A204.1 (cell line): ENCODE measurements around the gene ZBTB48.
"Not testable (repeated sequence)": the region's sequence is repeated elsewhere in the genome, so short reads cannot be mapped to it uniquely, and the experiment has no call there.

Source experiments
- FAIRE-seq: peaks from 2 replicates; lab custom pipeline; 2012; peaks lifted over from hg19 to GRCh38; lab: Jason Lieb, UNC

The ZBTB48 gene

GRCh38 chr1:6635910-6636760, 56.3 kb downstream of the ZBTB48 start:
- no peak for FAIRE-seq

- FAIRE-seq, result not testable (repeated sequence)
Measured at GRCh38 chr1:6636778-6637177, 57.0 kb downstream of the ZBTB48 start.

DNA sequence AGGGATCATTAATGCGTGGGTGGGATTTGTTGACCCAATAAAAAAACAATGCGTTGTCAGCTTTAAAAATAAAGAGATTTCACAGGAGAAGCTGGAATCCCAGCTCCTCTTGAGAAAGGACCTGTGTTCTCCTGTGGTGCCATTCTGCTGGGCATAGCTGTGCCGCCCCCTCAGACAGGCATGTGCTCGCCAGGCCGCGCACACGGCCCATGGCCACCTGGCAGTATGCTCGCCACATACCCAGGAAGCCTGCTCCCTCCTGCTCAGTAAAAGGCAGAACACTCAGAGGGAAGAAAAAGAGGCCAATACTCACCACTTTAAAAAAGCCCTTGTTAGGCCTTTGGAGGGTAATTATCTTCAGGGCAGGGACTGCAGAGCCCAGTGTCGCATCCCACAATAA, 58.0 kb downstream of the ZBTB48 start:
- FAIRE-seq, result no peak

- FAIRE-seq, result no peak
Measured at GRCh38 chr1:6638226-6638625, 58.4 kb downstream of the ZBTB48 start.
